CD4-positive, alpha-beta memory T cell (primary cell): Measurements from ENCODE around the gene GABRR1. TPM values are rescaled to one million over a fixed set of nuclear protein-coding genes. Genes with fewer than 3 reads are reported as not detected.

ENCODE experiments used
- polyA plus RNA-seq, 2 donors: library from polyadenylated mRNA; unstranded; fragments of 300-500 nt; fragmentation: Illumina TruSeq; gene quantifications; one replicate each; pipeline ENCODE4 v1.2.3, GENCODE V29; 2021
- total RNA-seq, 2 experiments: library from RNA; stranded (reverse); gene quantifications; one replicate each; pipeline ENCODE4 v1.2.3, GENCODE V29; 2021

The GABRR1 gene
- total and polyA plus RNA-seq, 4 experiments from 2014 or later, result not detected

Other genes starting within 250 kb of the GABRR1 start
- 100 to 1,000 TPM; 622 to 667 TPM for gene PNRC1, start 136.6 kb downstream of the GABRR1 start, total RNA-seq
- 100 to 1,000 TPM; 390 to 516 TPM for gene PNRC1, start 136.6 kb downstream of the GABRR1 start, polyA plus RNA-seq
- not detected for gene SRSF12, start 99.3 kb downstream of the GABRR1 start, total RNA-seq
- gene SRSF12, start 99.3 kb downstream of the GABRR1 start, polyA plus RNA-seq, result under 1 TPM; 0.06 to 0.11 TPM
- gene PM20D2, start 71.3 kb downstream of the GABRR1 start, total RNA-seq, result 10 to 100 TPM; 11.4 to 11.6 TPM
- gene PM20D2, start 71.3 kb downstream of the GABRR1 start, polyA plus RNA-seq, result 10 to 100 TPM in 1 of 2 donors, 1 to 10 TPM in 1; 7.8 to 11.3 TPM
- 1 to 10 TPM; 1.2 to 1.7 TPM for gene GABRR2, start 97.9 kb upstream of the GABRR1 start, total RNA-seq
- gene GABRR2, start 97.9 kb upstream of the GABRR1 start, polyA plus RNA-seq, result under 1 TPM in 1 of 2 donors, not detected in 1; 0.10 TPM
- 10 to 100 TPM; 21.9 to 22.6 TPM for gene UBE2J1, start 135.4 kb upstream of the GABRR1 start, total RNA-seq
- 10 to 100 TPM; 34.1 to 53.8 TPM for gene UBE2J1, start 135.4 kb upstream of the GABRR1 start, polyA plus RNA-seq
- 1 to 10 TPM; 5.9 to 6.8 TPM for gene RRAGD, start 194.9 kb upstream of the GABRR1 start, total RNA-seq
- 1 to 10 TPM; 3.1 to 3.8 TPM for gene RRAGD, start 194.9 kb upstream of the GABRR1 start, polyA plus RNA-seq
- 1 to 10 TPM; 4.4 to 5.8 TPM for gene ANKRD6, start 215.8 kb upstream of the GABRR1 start, total RNA-seq
- gene ANKRD6, start 215.8 kb upstream of the GABRR1 start, polyA plus RNA-seq, result 1 to 10 TPM; 2.8 to 4.2 TPM